ENCODE data around the gene MEX3D.

MEX3D gene

GRCh38 chr19:1570836-1571235 is 2.7 kb upstream of the MEX3D start:
- no peak for TF ChIP-seq CTCF (IDR thresholded peaks at IDR 0.05)

GRCh38 chr19:1569997-1570396 is 1.9 kb upstream of the MEX3D start:
- H3K4me3 ChIP-seq = no peak overlapping the region
- no peak overlapping the region for H3K27ac ChIP-seq
- no peak for DNase-seq (ENCODE audit: low spot score)
- no peak for TF ChIP-seq CTCF (IDR thresholded peaks at IDR 0.05)

More at GRCh38 chr19:1570836-1571235, 2.7 kb upstream of the MEX3D start:
- Histone ChIP-seq H3K4me3 (no peak overlapping the region), H3K27ac (no peak overlapping the region)
- no peak for DNase-seq (ENCODE audit: low spot score)

GRCh38 chr19:1567848-1568227 is 287 bp downstream of the MEX3D start:
- peak overlapping the region; percentile 81 for H3K4me3 ChIP-seq
- TF ChIP-seq CTCF (IDR thresholded peaks at IDR 0.05) = no peak
- DNase-seq (ENCODE audit: low spot score) = no peak
- H3K27ac ChIP-seq = peak overlapping the region in 1 of 2 donors; percentile 91

GRCh38 chr19:1567116-1567847 is 843 bp downstream of the MEX3D start:
- peak overlapping the region; percentile 81 for H3K4me3 ChIP-seq
- DNase-seq (ENCODE audit: low spot score) = no peak
- H3K27ac ChIP-seq = peak overlapping the region; percentile 60 to 91
- no peak for TF ChIP-seq CTCF (IDR thresholded peaks at IDR 0.05)

GRCh38 chr19:1566392-1567115 is 1.6 kb downstream of the MEX3D start:
- Histone ChIP-seq H3K4me3 (peak overlapping the region; percentile 81), H3K27ac (peak overlapping the region; percentile 60 to 91)
- peak; percentile 82 for DNase-seq (ENCODE audit: low spot score)
- TF ChIP-seq CTCF (IDR thresholded peaks at IDR 0.05) = no peak

- no peak overlapping the region for H3K4me3 ChIP-seq
- H3K27ac ChIP-seq = no peak overlapping the region
- no peak for DNase-seq (ENCODE audit: low spot score)
- TF ChIP-seq CTCF (IDR thresholded peaks at IDR 0.05) = no peak
Observed at GRCh38 chr19:1563251-1563650, 4.9 kb downstream of the MEX3D start.

Measured in coronary artery (tissue), 2 donors.